H1 (cell line): ENCODE data around the gene ANKLE1. TPM values are rescaled to one million over a fixed set of nuclear protein-coding genes. Genes with fewer than 3 reads are reported as not detected.
A peak's percentile ranks its signal among the peaks of the same experiment; 100 is the strongest.

Source experiments
- CTCF ChIA-PET: fragments of 300-600 bp; sonication (Branson Sonifier 250); formaldehyde crosslinking; loops from one replicate; lab custom pipeline; 2021; ENCODE audit not compliant: partially characterized antibody; lab: Charles Lee
- POLR2A ChIA-PET: fragments of 300-600 bp; sonication (Branson Sonifier 250); formaldehyde crosslinking; loops from one replicate; lab custom pipeline; 2021; ENCODE audit warnings: inconsistent platforms; ENCODE audit not compliant: partially characterized antibody; lab: Charles Lee
- DNase-seq, 2 experiments: peaks; one replicate each; pipeline versions ENCODE4 v3.0.0 to v3.0.0-alpha.2; 2010 to 2022; ENCODE audit warnings: low spot score in 2 of 2, low read depth in 1 of 2, mixed read lengths in 1 of 2
- FAIRE-seq: peaks from 2 replicates; lab custom pipeline; 2011; peaks lifted over from hg19 to GRCh38; lab: Jason Lieb, UNC
- H2AFZ ChIP-seq: 2 replicates; pipeline ENCODE4 v1.8.1; 2012; ENCODE audit warnings: low read length, inconsistent platforms
- H2AK5ac ChIP-seq: 2 replicates; pipeline ENCODE4 v1.6.1; 2013; ENCODE audit warnings: low read depth, low read length
- H2BK120ac ChIP-seq: replicated peaks from 2 replicates; pipeline ENCODE3; 2013; ENCODE audit warnings: low read depth, low read length, inconsistent platforms
- H2BK12ac ChIP-seq: 2 replicates; pipeline ENCODE4 v1.6.1; 2013; ENCODE audit warnings: low read depth, low read length
- H2BK15ac ChIP-seq: 2 replicates; pipeline ENCODE4 v1.6.1; 2013; ENCODE audit warnings: low read length
- H2BK20ac ChIP-seq: 2 replicates; pipeline ENCODE4 v1.6.1; 2013; ENCODE audit warnings: low read length
- H2BK5ac ChIP-seq: 2 replicates; pipeline ENCODE4 v1.6.1; 2013; ENCODE audit warnings: low read depth, low read length
- H3K14ac ChIP-seq: 2 replicates; pipeline ENCODE4 v1.6.1; 2013; ENCODE audit warnings: inconsistent platforms; ENCODE audit not compliant: insufficient read length
- H3K18ac ChIP-seq: 2 replicates; pipeline ENCODE4 v1.6.1; 2013; ENCODE audit warnings: low read length; ENCODE audit errors: extremely low read depth
- H3K23ac ChIP-seq: 2 replicates; pipeline ENCODE4 v1.6.1; 2013; ENCODE audit warnings: inconsistent platforms; ENCODE audit not compliant: insufficient read length
- H3K23me2 ChIP-seq: 2 replicates; pipeline ENCODE4 v1.6.1; 2013; ENCODE audit warnings: low read depth, low read length
- H3K27ac ChIP-seq: 2 replicates; pipeline ENCODE4 v1.6.1; 2011; ENCODE audit warnings: low read depth, low read length, inconsistent platforms
- H3K27me3 ChIP-seq, 4 experiments: replicated peaks in 1 of 4; 1 replicate in 1 of 4; 2 replicates in 3 of 4; pipeline versions ENCODE4 v1.6.1 to v1.8.1; 2011 to 2013; ENCODE audit warnings: low read length in 3 of 4, mild to moderate bottlenecking in 3 of 4, inconsistent platforms in 2 of 4, mixed read lengths in 2 of 4, moderate library complexity in 1 of 4; ENCODE audit not compliant: control insufficient read depth in 3 of 4, insufficient read depth in 3 of 4; ENCODE audit errors: extremely low read depth in 1 of 4
- H3K36me3 ChIP-seq, 4 experiments: 2 replicates each; pipeline versions ENCODE4 v1.6.1 to v1.8.1; 2011 to 2013; ENCODE audit warnings: mild to moderate bottlenecking in 4 of 4, low read length in 3 of 4, moderate library complexity in 2 of 4, control low read depth in 1 of 4, inconsistent platforms in 1 of 4; ENCODE audit not compliant: insufficient read depth in 4 of 4, control insufficient read depth in 2 of 4
- H3K4ac ChIP-seq: replicated peaks from 2 replicates; pipeline ENCODE3; 2013; ENCODE audit warnings: low read length, low read depth, mixed read lengths, inconsistent platforms; ENCODE audit not compliant: insufficient read length
- H3K4me1 ChIP-seq, 4 experiments: replicated peaks in 1 of 4; 1 replicate in 1 of 4; 2 replicates in 3 of 4; pipeline versions ENCODE4 v1.6.1 to v1.8.1; 2011 to 2013; ENCODE audit warnings: low read length in 3 of 4, inconsistent platforms in 2 of 4, mixed read lengths in 1 of 4; ENCODE audit not compliant: insufficient read depth in 4 of 4, control insufficient read depth in 3 of 4
- H3K4me2 ChIP-seq, 2 experiments: 2 replicates each; pipeline versions ENCODE4 v1.6.1 to v1.8.1; 2011 to 2013; ENCODE audit warnings: low read depth in 2 of 2, low read length in 2 of 2, control low read depth in 1 of 2, inconsistent platforms in 1 of 2, mild to moderate bottlenecking in 1 of 2; ENCODE audit not compliant: insufficient read depth in 1 of 2
- H3K4me3 ChIP-seq, 4 experiments: fragments of 200-600, 300-600 bp in 1 of 4; sonication (generic), shearing (Covaris generic), sonication (Bioruptor Twin) in 1 of 4; 2 replicates each; pipeline versions ENCODE4 v1.5.1 to v1.8.1; 2011 to 2016; ENCODE audit warnings: low read length in 4 of 4, low read depth in 3 of 4, control low read depth in 2 of 4, inconsistent platforms in 2 of 4, mild to moderate bottlenecking in 2 of 4, mixed read lengths in 1 of 4, moderate library complexity in 1 of 4; ENCODE audit not compliant: insufficient read depth in 2 of 4; ENCODE audit errors: extremely low read depth in 1 of 4
- H3K56ac ChIP-seq: replicated peaks from 2 replicates; pipeline ENCODE3; 2013; ENCODE audit warnings: low read depth, mild to moderate bottlenecking, mixed read lengths, low read length, inconsistent platforms; ENCODE audit not compliant: insufficient read length
- H3K79me1 ChIP-seq: 2 replicates; pipeline ENCODE4 v1.6.1; 2013; ENCODE audit warnings: low read depth, low read length, control low read depth
- H3K79me2 ChIP-seq, 2 experiments: 2 replicates each; pipeline versions ENCODE4 v1.6.1 to v1.8.1; 2012 to 2013; ENCODE audit warnings: low read length in 2 of 2, mild to moderate bottlenecking in 2 of 2, inconsistent platforms in 1 of 2; ENCODE audit not compliant: insufficient read depth in 2 of 2, control insufficient read depth in 1 of 2
- H3K9ac ChIP-seq, 4 experiments: replicated peaks in 1 of 4; 1 replicate in 1 of 4; 2 replicates in 3 of 4; pipeline versions ENCODE4 v1.6.1 to v1.8.1; 2011 to 2013; ENCODE audit warnings: low read depth in 3 of 4, low read length in 3 of 4, control low read depth in 2 of 4, mild to moderate bottlenecking in 2 of 4, moderate library complexity in 2 of 4, inconsistent platforms in 1 of 4; ENCODE audit errors: extremely low read depth in 1 of 4
- H3K9me3 ChIP-seq, 2 experiments: 2 replicates each; pipeline versions ENCODE4 v1.6.1 to v1.8.1; 2012 to 2013; ENCODE audit warnings: mild to moderate bottlenecking in 2 of 2, moderate library complexity in 2 of 2, control low read depth in 1 of 2, inconsistent platforms in 1 of 2, low read depth in 1 of 2, low read length in 1 of 2, mixed read lengths in 1 of 2; ENCODE audit not compliant: insufficient read depth in 2 of 2
- H4K20me1 ChIP-seq, 2 experiments: replicated peaks in 1 of 2; 2 replicates each; pipeline versions ENCODE3 to v1.8.1; 2011 to 2013; ENCODE audit warnings: inconsistent platforms in 2 of 2, low read length in 2 of 2, mild to moderate bottlenecking in 1 of 2; ENCODE audit not compliant: insufficient read depth in 2 of 2, control insufficient read depth in 1 of 2
- H4K5ac ChIP-seq: 2 replicates; pipeline ENCODE4 v1.6.1; 2013; ENCODE audit warnings: low read length, low read depth, mixed read lengths, inconsistent platforms; ENCODE audit not compliant: insufficient read length
- H4K8ac ChIP-seq: 2 replicates; pipeline ENCODE4 v1.8.0; 2013; ENCODE audit warnings: mild to moderate bottlenecking, moderate library complexity, low read length, inconsistent platforms; ENCODE audit not compliant: insufficient read depth; ENCODE audit errors: extremely low read depth
- H4K91ac ChIP-seq: replicated peaks from 2 replicates; pipeline ENCODE3; 2013; ENCODE audit warnings: low read length, mixed read lengths, inconsistent platforms; ENCODE audit not compliant: insufficient read length
- ATF3 ChIP-seq: IDR thresholded peaks from 2 replicates; pipeline ENCODE4 v1.6.1; 2011; ENCODE audit warnings: low read depth, mild to moderate bottlenecking, low read length; ENCODE audit not compliant: insufficient read depth
- CBX8 ChIP-seq: fragments of 300-800, 300-1000 bp; sonication (generic); IDR thresholded peaks from 2 replicates; pipeline ENCODE4 v1.7.1; 2016; ENCODE audit warnings: low read depth, low read length, borderline replicate concordance
- HDAC6 ChIP-seq: IDR thresholded peaks from one replicate; pipeline ENCODE4 v1.7.1; 2012; ENCODE audit warnings: low read depth, mild to moderate bottlenecking, inconsistent platforms, low read length, moderate library complexity
- KDM4A ChIP-seq: IDR thresholded peaks from one replicate; pipeline ENCODE4 v1.7.1; 2012; ENCODE audit warnings: low read depth, mild to moderate bottlenecking, moderate library complexity, low read length, inconsistent platforms; ENCODE audit not compliant: severe bottlenecking
- SIN3A ChIP-seq, 2 experiments: IDR thresholded peaks in 1 of 2; conservative IDR thresholded peaks in 1 of 2; 2 replicates each; pipeline ENCODE4 v1.6.1; 2011 to 2012; ENCODE audit warnings: low read length in 2 of 2, improper control_type of control experiment in 1 of 2, low read depth in 1 of 2, mild to moderate bottlenecking in 1 of 2
- SP1 ChIP-seq: IDR thresholded peaks from 2 replicates; pipeline ENCODE4 v1.6.1; 2011; ENCODE audit warnings: low read depth, low read length
- WGBS, 2 experiments: shearing (Covaris generic) in 1 of 2; methylation state at CpG; one replicate each; pipeline versions ENCODE4 v1.1.6 to v1.1.7; 2013 to 2015; ENCODE audit warnings: low lambda C conversion rate in 2 of 2, mixed read lengths in 2 of 2, inconsistent platforms in 1 of 2, low coverage in 1 of 2, missing lambda C conversion rate in 1 of 2; ENCODE audit not compliant: insufficient replicate concordance in 2 of 2, insufficient coverage in 1 of 2, insufficient read length in 1 of 2; ENCODE audit errors: extremely low coverage in 1 of 2, missing lambda C conversion rate in 1 of 2; 5-methylcytosine and 5-hydroxymethylcytosine counted together
- polyA plus RNA-seq, 7 experiments: library from polyadenylated mRNA; depleted of rRNA in 3 of 7; stranded (reverse) in 5 of 7; unstranded in 2 of 7; fragments of >200 nt in 5 of 7; fragments of 200-250 nt in 2 of 7; gene quantifications; 1 replicate in 5 of 7; 2 replicates in 1 of 7; 4 replicates in 1 of 7; pipeline versions ENCODE4 v1.2.1 to v1.2.3, GENCODE V29; 2011 to 2013; ENCODE audit warnings: missing spikeins in 2 of 7, mixed read lengths in 2 of 7
- total RNA-seq: library from RNA; stranded (reverse); fragmentation: NEBNext Ultra II Directional; extraction: Animal tissue kit (Norgen Biotek cat#: 25700); gene quantifications from 2 replicates; pipeline ENCODE4 v1.2.1, GENCODE V29; 2021
- TF ChIP-seq, protein P1 (sequence below): IDR thresholded peaks from 2 replicates; pipeline ENCODE4 v1.6.1; 2012; ENCODE audit warnings: inconsistent platforms

ANKLE1 gene
- total and polyA plus RNA-seq, 2 of the 8 experiments (the other 6 are each of a cell fraction or from before 2014, with no cell fraction given), result 6.1 to 9.6 TPM

DNA sequence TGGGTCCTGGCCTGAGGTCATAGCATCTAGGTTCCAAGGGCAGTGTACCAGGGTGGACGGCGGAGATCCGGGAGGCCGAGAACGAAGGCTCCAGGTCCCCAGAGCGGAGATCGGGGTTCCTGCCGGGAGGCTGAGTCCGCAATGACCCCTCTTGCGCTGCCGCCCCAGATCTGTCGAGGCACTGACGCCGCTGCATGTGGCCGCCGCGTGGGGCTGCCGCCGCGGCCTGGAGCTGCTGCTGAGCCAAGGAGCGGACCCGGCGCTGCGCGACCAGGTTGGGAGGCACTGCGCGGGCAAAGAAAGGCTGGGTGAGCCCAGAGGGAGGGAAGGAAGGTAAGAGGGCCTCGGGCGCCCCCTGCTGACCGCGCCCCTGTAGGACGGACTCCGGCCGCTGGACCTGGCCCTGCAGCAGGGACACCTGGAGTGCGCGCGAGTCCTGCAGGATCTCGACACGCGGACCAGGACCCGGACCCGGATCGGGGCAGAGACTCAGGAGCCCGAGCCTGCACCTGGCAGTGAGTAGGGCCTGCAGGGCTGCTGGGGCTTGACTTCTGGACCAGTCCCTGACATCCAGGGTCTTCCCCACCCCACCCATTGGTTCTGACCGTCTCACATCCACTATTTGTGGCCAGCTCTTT, 906 bp downstream of the ANKLE1 start:
- H3K4me3 ChIP-seq, result peak overlapping the region; percentile 3 to 54 (median 20); a peak in 7 of 8 replicates
- peaks cover 0 to 3% (median 0%) of the 10 kb centered on the region in 4 experiments; a peak in 3 of 7 replicates for H3K27me3 ChIP-seq
- H3K14ac ChIP-seq, result no peak overlapping the region
- no peak overlapping the region for H3K23ac ChIP-seq
- no peak overlapping the region for H3K4ac ChIP-seq
- 0 out of 2 replicates have a peak overlapping the region, but pooled peaks have one; percentile 46 for H2BK15ac ChIP-seq
- FAIRE-seq (no peak), DNase-seq (peak in 1 of 2 experiments; percentile 97)
- WGBS, 2 experiments, result 25% methylated on average over 45 of the region's 45 CpGs; no CpG with 5 or more reads in 1 of the 2 experiments
- no peak overlapping the region for H2BK120ac ChIP-seq
- peaks cover 0 to 4% (median 1%) of the 10 kb centered on the region in 4 experiments; a peak in 2 of 8 replicates for H3K36me3 ChIP-seq
- H2AK5ac ChIP-seq, result no peak overlapping the region
- H3K9me3 ChIP-seq, result peaks cover 0 to 6% of the 10 kb centered on the region in 2 experiments; a peak in 1 of 4 replicates
- CTCF ChIA-PET, result interaction anchor here (0.5 to 5.7 kb wide), 30 partner anchors 8 to 789 kb away, joined by 3 to 56 read pairs (median 4); partner anchors contain the start of genes BABAM1, OCEL1 and USHBP1
- H4K20me1 ChIP-seq, result peaks cover 0 to 3% of the 10 kb centered on the region in 2 experiments
- H4K5ac ChIP-seq, result no peak overlapping the region
- peak overlapping the region; percentile 88 for H4K8ac ChIP-seq
- no peak overlapping the region for H2BK5ac ChIP-seq
- H2AFZ ChIP-seq, result no peak overlapping the region; the same call in 1 of the 2 replicates
- H4K91ac ChIP-seq, result peak overlapping the region; percentile 59
- H3K56ac ChIP-seq, result no peak overlapping the region
- H3K18ac ChIP-seq, result no peak overlapping the region; the same call in 1 of the 2 replicates
- POLR2A ChIA-PET, result interaction anchor here (0.6 to 9.0 kb wide), 15 partner anchors 9 to 145 kb away, joined by 3 to 113 read pairs (median 4); partner anchors contain the start of genes BABAM1, DDA1, OCEL1 and USE1
- no peaks in the 10 kb centered on the region; the same call in 1 of the 2 replicates for H3K23me2 ChIP-seq
- H3K4me2 ChIP-seq, result peak overlapping the region; percentile 0 to 68; a peak in 3 of 4 replicates
- H2BK12ac ChIP-seq, result peak overlapping the region; percentile 78; the same call in 1 of the 2 replicates
- peaks cover 0 to 3% (median under 1%) of the 10 kb centered on the region in 4 experiments; a peak in 3 of 7 replicates for H3K4me1 ChIP-seq
- H2BK20ac ChIP-seq, result no peak overlapping the region
- H3K79me1 ChIP-seq, result no peaks in the 10 kb centered on the region; the same call in 1 of the 2 replicates
- no peak overlapping the region for H3K27ac ChIP-seq
- no peaks in the 10 kb centered on the region for H3K79me2 ChIP-seq
- H3K9ac ChIP-seq, result no peak overlapping the region; a peak in 1 of 7 replicates
- TF ChIP-seq KDM4A (peak; percentile 22), HDAC6 (no peak), CBX8 (no peak), SIN3A (conservative IDR thresholded peaks at IDR 0.05 in 1 of 2, IDR thresholded peaks at IDR 0.05 in 1 of 2; ENCODE audit: low read depth in 1 of 2, low read length in 2 of 2) (peak in 1 of 2 experiments; percentile 50; a peak in 1 of 4 replicates), SP1 (no peak), ATF3 (0 out of 2 replicates have a peak, but pooled peaks have one; percentile 23)
- TF ChIP-seq, protein P1, sequence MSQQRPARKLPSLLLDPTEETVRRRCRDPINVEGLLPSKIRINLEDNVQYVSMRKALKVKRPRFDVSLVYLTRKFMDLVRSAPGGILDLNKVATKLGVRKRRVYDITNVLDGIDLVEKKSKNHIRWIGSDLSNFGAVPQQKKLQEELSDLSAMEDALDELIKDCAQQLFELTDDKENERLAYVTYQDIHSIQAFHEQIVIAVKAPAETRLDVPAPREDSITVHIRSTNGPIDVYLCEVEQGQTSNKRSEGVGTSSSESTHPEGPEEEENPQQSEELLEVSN, result peak; percentile 98
